HCT116 (cell line): ENCODE results near the gene LCE1A. TPM values are rescaled to one million over a fixed set of nuclear protein-coding genes. Genes with fewer than 3 reads are reported as not detected.

Source experiments
- ATAC-seq: fragments of 200-7000 bp; cut with Tn5 transposase; 2 replicates; pipeline ENCODE4 v1.9.1; 2020; ENCODE audit warnings: mild to moderate bottlenecking, moderate library complexity
- Bru-seq: library from RNA; stranded (reverse); fragments of 400-500 nt; gene quantifications from one replicate; lab custom pipeline; 2021; lab: Mats Ljungman, UMichigan
- BruChase-seq, 2 experiments: library from RNA; stranded (reverse); fragments of 400-500 nt; gene quantifications; one replicate each; lab custom pipeline; 2021; lab: Mats Ljungman, UMichigan
- BruUV-seq: library from RNA; stranded (reverse); fragments of 400-500 nt; replicated peaks from 2 replicates; lab custom pipeline; 2021; lab: Mats Ljungman, UMichigan
- CTCF ChIA-PET: fragments of 300-600 bp; sonication (Branson Sonifier 250); formaldehyde crosslinking; loops from one replicate; lab custom pipeline; 2021; ENCODE audit warnings: antibody characterized with exemption; lab: Charles Lee
- POLR2A ChIA-PET: fragments of 300-600, 350-600 bp; sonication (Branson Sonifier 250); formaldehyde crosslinking; loops from one replicate; lab custom pipeline; 2021; ENCODE audit warnings: antibody characterized with exemption; lab: Charles Lee
- RAD21 ChIA-PET, 2 experiments: fragments of 300-600 bp; sonication (Branson Sonifier 250); formaldehyde crosslinking; loops; one replicate each; lab custom pipeline; 2023; ENCODE audit warnings: low total read pairs in 2 of 2; ENCODE audit not compliant: uncharacterized antibody in 2 of 2, unreplicated experiment in 2 of 2, low non-redundant PET in 1 of 2; lab: Charles Lee
- DNase-seq: peaks from one replicate; pipeline ENCODE4 v3.0.0-alpha.2; 2010; ENCODE audit warnings: low read depth, low spot score
- H2AFZ ChIP-seq: fragments of 200-600 bp; shearing (Covaris generic), sonication (generic); 2 replicates; pipeline ENCODE4 v1.6.1; 2017; ENCODE audit warnings: low read depth, mixed run types, mixed read lengths, antibody characterized with exemption, low read length; ENCODE audit not compliant: poor library complexity, severe bottlenecking
- H3K27ac ChIP-seq: 2 replicates; pipeline ENCODE4 v1.5.1; 2012; ENCODE audit warnings: low read depth, low read length
- H3K27me3 ChIP-seq: fragments of 200-600 bp; sonication (generic); 2 replicates; pipeline ENCODE4 v1.6.1; 2016; ENCODE audit warnings: mixed run types, low read length, mixed read lengths; ENCODE audit not compliant: insufficient read depth
- H3K36me3 ChIP-seq, 2 experiments: fragments of 200-500 bp in 1 of 2; fragments of 200-600 bp in 1 of 2; sonication (Bioruptor generic) in 1 of 2; sonication (generic) in 1 of 2; 2 replicates each; pipeline versions ENCODE4 v1.5.1 to v1.6.1; 2014 to 2016; ENCODE audit warnings: low read length in 2 of 2, inconsistent platforms in 1 of 2, mixed read lengths in 1 of 2, mixed run types in 1 of 2; ENCODE audit not compliant: insufficient read depth in 2 of 2, control insufficient read depth in 1 of 2
- H3K4me1 ChIP-seq, 2 experiments: fragments of 200-600 bp in 1 of 2; sonication (generic) in 1 of 2; 2 replicates each; pipeline versions ENCODE4 v1.5.1 to v1.6.1; 2012 to 2017; ENCODE audit warnings: low read length in 2 of 2, inconsistent platforms in 1 of 2, mild to moderate bottlenecking in 1 of 2, mixed read lengths in 1 of 2, mixed run types in 1 of 2, moderate library complexity in 1 of 2; ENCODE audit not compliant: insufficient read depth in 2 of 2, control insufficient read depth in 1 of 2
- H3K4me2 ChIP-seq: fragments of 200-600 bp; sonication (generic); 2 replicates; pipeline ENCODE4 v1.6.1; 2017; ENCODE audit warnings: mixed run types, low read length, mixed read lengths
- H3K4me3 ChIP-seq, 2 experiments: fragments of 200-600 bp in 1 of 2; sonication (generic) in 1 of 2; replicated peaks in 1 of 2; 2 replicates each; pipeline ENCODE4 v1.5.1; 2011 to 2016; ENCODE audit warnings: low read length in 2 of 2, control low read depth in 1 of 2, low read depth in 1 of 2, mild to moderate bottlenecking in 1 of 2, mixed read lengths in 1 of 2, mixed run types in 1 of 2
- H3K79me2 ChIP-seq: fragments of 200-600 bp; sonication (generic); 2 replicates; pipeline ENCODE4 v1.6.1; 2017; ENCODE audit warnings: mild to moderate bottlenecking, mixed run types, low read length, moderate library complexity, mixed read lengths; ENCODE audit not compliant: insufficient read depth
- H3K9ac ChIP-seq: fragments of 200-600 bp; sonication (generic); 2 replicates; pipeline ENCODE4 v1.6.1; 2016; ENCODE audit warnings: low read length, mixed read lengths
- H3K9me2 ChIP-seq: fragments of 200-600 bp; sonication (generic), shearing (Covaris generic); 2 replicates; pipeline ENCODE4 v1.6.1; 2017; ENCODE audit warnings: mixed run types, mild to moderate bottlenecking, moderate library complexity; ENCODE audit not compliant: insufficient read depth
- H3K9me3 ChIP-seq, 2 experiments: fragments of 200-500 bp in 1 of 2; fragments of 200-600 bp in 1 of 2; sonication (Bioruptor generic) in 1 of 2; sonication (generic) in 1 of 2; 2 replicates each; pipeline ENCODE4 v1.6.1; 2014 to 2017; ENCODE audit warnings: low read length in 2 of 2, mixed read lengths in 2 of 2, inconsistent platforms in 1 of 2, low read depth in 1 of 2, mild to moderate bottlenecking in 1 of 2, mixed run types in 1 of 2, moderate library complexity in 1 of 2; ENCODE audit not compliant: control insufficient read depth in 1 of 2, insufficient read depth in 1 of 2
- H4K20me1 ChIP-seq: fragments of 200-600 bp; sonication (generic), shearing (Covaris generic); 2 replicates; pipeline ENCODE4 v1.6.1; 2017; ENCODE audit warnings: mixed run types, mild to moderate bottlenecking, moderate library complexity; ENCODE audit not compliant: insufficient read depth
- ATF3 ChIP-seq: IDR thresholded peaks from 2 replicates; pipeline ENCODE4 v1.6.1; 2012
- CEBPB ChIP-seq: IDR thresholded peaks from 2 replicates; pipeline ENCODE4 v1.6.1; 2012; ENCODE audit warnings: low read depth
- CTCF ChIP-seq, 3 experiments: fragments of 200-600 bp in 1 of 3; sonication (generic) in 1 of 3; IDR thresholded peaks in 2 of 3; conservative IDR thresholded peaks in 1 of 3; 2 replicates each; pipeline ENCODE4 v1.5.1; 2012 to 2017; ENCODE audit warnings: low read depth in 2 of 3, low read length in 2 of 3, antibody characterized with exemption in 1 of 3, borderline replicate concordance in 1 of 3, control low read depth in 1 of 3, mild to moderate bottlenecking in 1 of 3, mixed read lengths in 1 of 3, mixed run types in 1 of 3, moderate library complexity in 1 of 3; ENCODE audit not compliant: insufficient read depth in 1 of 3
- ELF1 ChIP-seq: IDR thresholded peaks from 2 replicates; pipeline ENCODE4 v1.6.1; 2012; ENCODE audit warnings: low read depth, borderline replicate concordance
- EZH2 ChIP-seq: fragments of 200-600 bp; sonication (generic); IDR thresholded peaks from 2 replicates; pipeline ENCODE4 v1.6.1; 2017; ENCODE audit warnings: antibody characterized with exemption, mixed run types
- FOSL1 ChIP-seq: IDR thresholded peaks from 2 replicates; pipeline ENCODE4 v1.6.1; 2012; ENCODE audit warnings: low read depth
- JUND ChIP-seq: IDR thresholded peaks from 2 replicates; pipeline ENCODE4 v1.6.1; 2012
- MAX ChIP-seq: IDR thresholded peaks from 2 replicates; pipeline ENCODE4 v1.6.1; 2012
- POLR2A ChIP-seq: IDR thresholded peaks from 2 replicates; pipeline ENCODE4 v1.7.0; 2011; ENCODE audit warnings: borderline replicate concordance; ENCODE audit not compliant: insufficient read depth, insufficient read length; ENCODE audit errors: extremely low read depth
- POLR2AphosphoS5 ChIP-seq: IDR thresholded peaks from 2 replicates; pipeline ENCODE4 v1.6.1; 2011; ENCODE audit warnings: mild to moderate bottlenecking, low read depth, low read length, moderate library complexity
- REST ChIP-seq: IDR thresholded peaks from 2 replicates; pipeline ENCODE4 v1.6.1; 2012; ENCODE audit warnings: low read depth
- SIN3A ChIP-seq: IDR thresholded peaks from 2 replicates; pipeline ENCODE4 v1.6.1; 2012; ENCODE audit warnings: low read depth
- TCF7L2 ChIP-seq: IDR thresholded peaks from 2 replicates; pipeline ENCODE4 v1.7.0; 2011; ENCODE audit warnings: borderline replicate concordance, inconsistent platforms; ENCODE audit not compliant: insufficient read depth, insufficient read length; ENCODE audit errors: extremely low read depth
- YY1 ChIP-seq: IDR thresholded peaks from 2 replicates; pipeline ENCODE4 v1.6.1; 2011; ENCODE audit warnings: low read length, low read depth, moderate library complexity, mild to moderate bottlenecking; ENCODE audit not compliant: insufficient replicate concordance; ENCODE audit errors: extremely low read depth
- ZBTB33 ChIP-seq: IDR thresholded peaks from 2 replicates; pipeline ENCODE4 v1.6.1; 2011; ENCODE audit warnings: mild to moderate bottlenecking, low read length, moderate library complexity; ENCODE audit not compliant: insufficient replicate concordance; ENCODE audit errors: extremely low read depth
- intact Hi-C: fragments of 100-400 bp; cut with micrococcal nuclease; formaldehyde crosslinking; loops from 2 replicates; pipeline ENCODE4 v1.10.0; 2022
- long read RNA-seq: library from polyadenylated mRNA; unstranded; transcript quantifications from one replicate; pipeline ENCODE4 v2.0.0, GENCODE V29; 2021; ENCODE audit not compliant: unreplicated experiment
- polyA plus RNA-seq: library from polyadenylated mRNA; unstranded; fragments of >200 nt; gene quantifications from 2 replicates; pipeline ENCODE4 v1.2.1, GENCODE V29; 2012; ENCODE audit warnings: missing spikeins
- total RNA-seq: library from RNA; stranded (reverse); gene quantifications from one replicate; pipeline ENCODE4 v1.2.1, GENCODE V29; 2021; ENCODE audit not compliant: unreplicated experiment

LCE1A gene
- total RNA-seq = not detected
- not detected in 2 replicates for polyA plus RNA-seq
- not detected for Bru-seq, nascent RNA
- BruChase-seq, experiment 1, labeled RNA remaining after a 6-hour chase = not detected
- BruChase-seq, experiment 2, labeled RNA remaining after a 2-hour chase = not detected
- long read RNA-seq = 0 reads

GRCh38 chr1:152827173-152827572 lies at the start of gene LCE1A:
TSS of gene LCE1A (plus strand) at chr1:152827473. CDS start at chr1:152827473, 0 bp downstream.
- Histone ChIP-seq H3K4me3 (no peak within 1 kb of the TSS), H3K27me3 (peaks cover 27% of the 10 kb centered on the region), H3K79me2 (no peaks in the 10 kb centered on the region), H4K20me1 (no peaks in the 10 kb centered on the region), H3K4me1 (no peaks in the 10 kb centered on the region), H3K4me2 (no peak within 1 kb of the TSS), H3K36me3 (no peaks in the 10 kb centered on the region), H3K27ac (no peak within 1 kb of the TSS), H2AFZ (no peak within 1 kb of the TSS), H3K9me2 (no peaks in the 10 kb centered on the region), H3K9ac (no peak within 1 kb of the TSS), H3K9me3 (no peaks in the 10 kb centered on the region)
- no peak for DNase-seq
- CTCF ChIA-PET = no interaction called here
- no peak for TF ChIP-seq SIN3A
- TF ChIP-seq ATF3 = no peak
- TF ChIP-seq CTCF (IDR thresholded peaks at IDR 0.05 in 2 of 3, conservative IDR thresholded peaks at IDR 0.05 in 1 of 3; ENCODE audit: borderline replicate concordance in 1 of 3, insufficient read depth in 1 of 3, low read depth in 2 of 3, low read length in 2 of 3) = no peak
- no peak for TF ChIP-seq TCF7L2
- no peak for TF ChIP-seq CEBPB
- TF ChIP-seq EZH2 = no peak
- TF ChIP-seq ZBTB33 = no peak
- no peak for TF ChIP-seq JUND
- TF ChIP-seq ELF1 = no peak
- TF ChIP-seq POLR2AphosphoS5 = no peak
- TF ChIP-seq POLR2A = no peak
- no peak for TF ChIP-seq MAX
- TF ChIP-seq YY1 = no peak
- no peak for TF ChIP-seq FOSL1
- no peak for TF ChIP-seq REST
- POLR2A ChIA-PET = no interaction called here
- RAD21 ChIA-PET = no interaction called here
- intact Hi-C loops = no loop called here
- no peak for ATAC-seq
- BruUV-seq = no TSS peak
